ENCODE results near the gene KRT13. TPM values are rescaled to one million over a fixed set of nuclear protein-coding genes. Genes with fewer than 3 reads are reported as not detected.

The KRT13 gene
- total and polyA plus RNA-seq, 2 experiments from 2014 or later, result 8.1 to 24.8 TPM

DNA sequence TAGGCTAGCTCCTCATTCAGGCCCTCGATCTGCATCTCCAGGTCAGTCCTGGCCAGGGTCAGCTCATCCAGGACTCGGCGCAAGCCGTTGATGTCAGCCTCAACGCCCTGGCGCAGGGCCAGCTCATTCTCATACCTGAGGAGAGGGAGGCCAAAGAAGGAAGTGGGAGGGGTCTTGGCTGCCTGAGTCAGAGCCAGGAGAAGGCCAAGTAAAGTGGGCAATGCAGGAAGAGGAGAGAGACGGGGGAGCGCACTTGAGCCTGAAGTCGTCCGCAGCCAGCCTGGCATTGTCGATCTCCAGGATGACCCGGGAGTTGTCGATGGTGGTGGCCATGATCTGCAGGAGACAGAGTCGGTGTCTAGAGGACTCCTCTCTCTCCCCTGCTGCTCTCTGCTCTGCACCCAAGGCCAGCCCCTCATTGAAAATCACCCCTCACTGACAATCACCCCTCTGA, 11.4 kb upstream of the KRT13 start:
- H3K4me1 ChIP-seq (ENCODE audit: insufficient read depth), result peaks cover 26% of the 10 kb centered on the region
- H3K27ac ChIP-seq, result no peak overlapping the region
- no peaks in the 10 kb centered on the region for H3K9me3 ChIP-seq (ENCODE audit: low read depth)
- H3K36me3 ChIP-seq (replicated peaks; ENCODE audit: insufficient read depth, low read depth), result no peaks in the 10 kb centered on the region
- H3K27me3 ChIP-seq, result no peaks in the 10 kb centered on the region
- no peaks in the 10 kb centered on the region for H3K79me2 ChIP-seq
- TF ChIP-seq EZH2phosphoT487 (IDR thresholded peaks at IDR 0.05; ENCODE audit: low read depth, severe bottlenecking, unreplicated experiment), result no peak
- TF ChIP-seq, protein P1, sequence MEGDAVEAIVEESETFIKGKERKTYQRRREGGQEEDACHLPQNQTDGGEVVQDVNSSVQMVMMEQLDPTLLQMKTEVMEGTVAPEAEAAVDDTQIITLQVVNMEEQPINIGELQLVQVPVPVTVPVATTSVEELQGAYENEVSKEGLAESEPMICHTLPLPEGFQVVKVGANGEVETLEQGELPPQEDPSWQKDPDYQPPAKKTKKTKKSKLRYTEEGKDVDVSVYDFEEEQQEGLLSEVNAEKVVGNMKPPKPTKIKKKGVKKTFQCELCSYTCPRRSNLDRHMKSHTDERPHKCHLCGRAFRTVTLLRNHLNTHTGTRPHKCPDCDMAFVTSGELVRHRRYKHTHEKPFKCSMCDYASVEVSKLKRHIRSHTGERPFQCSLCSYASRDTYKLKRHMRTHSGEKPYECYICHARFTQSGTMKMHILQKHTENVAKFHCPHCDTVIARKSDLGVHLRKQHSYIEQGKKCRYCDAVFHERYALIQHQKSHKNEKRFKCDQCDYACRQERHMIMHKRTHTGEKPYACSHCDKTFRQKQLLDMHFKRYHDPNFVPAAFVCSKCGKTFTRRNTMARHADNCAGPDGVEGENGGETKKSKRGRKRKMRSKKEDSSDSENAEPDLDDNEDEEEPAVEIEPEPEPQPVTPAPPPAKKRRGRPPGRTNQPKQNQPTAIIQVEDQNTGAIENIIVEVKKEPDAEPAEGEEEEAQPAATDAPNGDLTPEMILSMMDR (IDR thresholded peaks at IDR 0.05; ENCODE audit: poor library complexity), result no peak
- TF ChIP-seq EZH2 (IDR thresholded peaks at IDR 0.05; ENCODE audit: borderline replicate concordance), result no peak
- 96% methylated on average over 14 of the region's 14 CpGs for WGBS (ENCODE audit: low lambda C conversion rate, missing lambda C conversion rate)
- no peak for DNase-seq (ENCODE audit: low spot score)
- no peak overlapping the region for H2AFZ ChIP-seq
- no peaks in the 10 kb centered on the region for H3K9me2 ChIP-seq (replicated peaks; ENCODE audit: insufficient read depth)
- H3K4me2 ChIP-seq, result no peak overlapping the region
- no peak overlapping the region for H3K4me3 ChIP-seq
- no peaks in the 10 kb centered on the region for H4K20me1 ChIP-seq (ENCODE audit: insufficient read depth, poor library complexity, severe bottlenecking)

DNA sequence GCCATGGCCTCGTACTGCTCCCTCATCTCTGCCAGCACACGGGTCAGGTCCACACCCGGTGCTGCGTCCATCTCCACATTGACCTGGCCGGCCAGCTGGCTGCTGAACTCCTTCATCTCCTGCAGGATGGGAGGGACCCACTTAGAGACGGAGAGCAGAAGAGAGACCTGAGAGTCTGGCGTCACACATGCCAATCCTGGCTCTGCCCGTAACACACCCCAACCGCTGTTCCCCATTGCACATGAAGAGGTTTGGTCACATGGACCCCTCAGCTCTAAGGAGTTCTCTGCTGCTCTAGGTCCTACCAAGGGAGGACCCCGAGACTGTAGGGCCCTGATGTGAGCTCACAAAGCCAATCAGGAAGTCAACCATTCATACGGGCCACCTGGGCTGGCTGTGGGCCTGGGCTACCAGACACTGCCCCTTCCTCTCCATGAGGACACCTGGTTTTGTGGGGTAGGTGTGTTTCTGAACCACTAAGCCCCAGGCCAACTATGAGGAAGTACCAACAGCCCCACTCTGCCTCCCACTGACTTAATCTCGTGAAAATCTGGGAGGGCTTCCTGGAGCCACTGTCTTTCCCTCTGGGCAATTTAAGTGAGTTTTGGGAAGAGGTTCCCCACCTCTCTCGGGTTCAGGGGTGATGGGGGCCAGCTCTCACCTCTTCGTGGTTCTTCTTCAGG, 10.9 kb upstream of the KRT13 start:
- Histone ChIP-seq H2AFZ (no peak overlapping the region), H3K4me3 (no peak overlapping the region), H3K9me3 (ENCODE audit: low read depth) (no peaks in the 10 kb centered on the region), H3K9me2 (replicated peaks; ENCODE audit: insufficient read depth) (no peaks in the 10 kb centered on the region), H3K4me1 (ENCODE audit: insufficient read depth) (peaks cover 26% of the 10 kb centered on the region), H3K36me3 (replicated peaks; ENCODE audit: insufficient read depth, low read depth) (no peaks in the 10 kb centered on the region), H3K79me2 (no peaks in the 10 kb centered on the region), H3K4me2 (no peak overlapping the region), H4K20me1 (ENCODE audit: insufficient read depth, poor library complexity, severe bottlenecking) (no peaks in the 10 kb centered on the region), H3K27me3 (no peaks in the 10 kb centered on the region), H3K27ac (no peak overlapping the region)
- no peak for DNase-seq (ENCODE audit: low spot score)
- TF ChIP-seq EZH2phosphoT487 (IDR thresholded peaks at IDR 0.05; ENCODE audit: low read depth, severe bottlenecking, unreplicated experiment) (no peak), EZH2 (IDR thresholded peaks at IDR 0.05; ENCODE audit: borderline replicate concordance) (no peak)
- TF ChIP-seq, protein P1 (IDR thresholded peaks at IDR 0.05; ENCODE audit: poor library complexity), result no peak
- 94% methylated on average over 14 of the region's 14 CpGs for WGBS (ENCODE audit: low lambda C conversion rate, missing lambda C conversion rate)

- Histone ChIP-seq H3K4me3 (no peak overlapping the region), H3K27me3 (no peaks in the 10 kb centered on the region), H3K9me3 (ENCODE audit: low read depth) (no peaks in the 10 kb centered on the region), H3K9me2 (replicated peaks; ENCODE audit: insufficient read depth) (no peaks in the 10 kb centered on the region), H3K79me2 (no peaks in the 10 kb centered on the region), H3K27ac (no peak overlapping the region), H2AFZ (no peak overlapping the region), H3K4me1 (ENCODE audit: insufficient read depth) (peaks cover 14% of the 10 kb centered on the region), H3K36me3 (replicated peaks; ENCODE audit: insufficient read depth, low read depth) (no peaks in the 10 kb centered on the region), H3K4me2 (no peak overlapping the region), H4K20me1 (ENCODE audit: insufficient read depth, poor library complexity, severe bottlenecking) (no peaks in the 10 kb centered on the region)
- TF ChIP-seq, protein P1 (IDR thresholded peaks at IDR 0.05; ENCODE audit: poor library complexity), result no peak
- TF ChIP-seq EZH2 (IDR thresholded peaks at IDR 0.05; ENCODE audit: borderline replicate concordance), result no peak
- no peak for TF ChIP-seq EZH2phosphoT487 (IDR thresholded peaks at IDR 0.05; ENCODE audit: low read depth, severe bottlenecking, unreplicated experiment)
- DNase-seq (ENCODE audit: low spot score), result no peak
- WGBS (ENCODE audit: low lambda C conversion rate, missing lambda C conversion rate), result 88% methylated on average over 5 of the region's 5 CpGs
Observed at GRCh38 chr17:41513168-41513547, 7.7 kb upstream of the KRT13 start.

Measured in hepatocyte (in vitro differentiated cells).